ENCODE measurements around the gene SGPL1.
A peak's percentile ranks its signal among the peaks of the same experiment; 100 is the strongest.

The SGPL1 gene

GRCh38 chr10:70814126-70814525, 1.6 kb upstream of the SGPL1 start:
- no peak for DNase-seq

- DNase-seq, result peak; percentile 79
Observed at GRCh38 chr10:70816220-70816894, 609 bp downstream of the SGPL1 start.

- DNase-seq, result peak; percentile 5
Observed at GRCh38 chr10:70820976-70821750, 5.4 kb downstream of the SGPL1 start.

GRCh38 chr10:70822076-70822820, 6.5 kb downstream of the SGPL1 start:
- no peak for DNase-seq

GRCh38 chr10:70827086-70827757, 11.5 kb downstream of the SGPL1 start:
- no peak for DNase-seq

GRCh38 chr10:70828923-70829322, 13.2 kb downstream of the SGPL1 start:
- peak; percentile 8 for DNase-seq

GRCh38 chr10:70829543-70829942, 13.8 kb downstream of the SGPL1 start:
- DNase-seq, result no peak

- DNase-seq, result no peak
Observed at GRCh38 chr10:70830164-70830563, 14.4 kb downstream of the SGPL1 start.

GRCh38 chr10:70832221-70832620, 16.5 kb downstream of the SGPL1 start:
- DNase-seq, result no peak

GRCh38 chr10:70832852-70833528, 17.2 kb downstream of the SGPL1 start:
- DNase-seq, result no peak

GRCh38 chr10:70833601-70834000, 17.9 kb downstream of the SGPL1 start:
- no peak for DNase-seq

- no peak for DNase-seq
Observed at GRCh38 chr10:70834021-70834420, 18.3 kb downstream of the SGPL1 start.

- DNase-seq, result no peak
Observed at GRCh38 chr10:70834441-70835151, 18.8 kb downstream of the SGPL1 start.

- no peak for DNase-seq
Observed at GRCh38 chr10:70836319-70836718, 20.6 kb downstream of the SGPL1 start.

- no peak for DNase-seq
Observed at GRCh38 chr10:70837660-70838059, 21.9 kb downstream of the SGPL1 start.

GRCh38 chr10:70838270-70838805, 22.6 kb downstream of the SGPL1 start:
- no peak for DNase-seq

GRCh38 chr10:70840836-70841235, 25.1 kb downstream of the SGPL1 start:
- no peak for DNase-seq

- peak; percentile 38 for DNase-seq
Observed at GRCh38 chr10:70843333-70843732, 27.6 kb downstream of the SGPL1 start.

- peak; percentile 43 for DNase-seq
Observed at GRCh38 chr10:70843776-70844489, 28.2 kb downstream of the SGPL1 start.

GRCh38 chr10:70845256-70845655, 29.5 kb downstream of the SGPL1 start:
- DNase-seq, result no peak

GRCh38 chr10:70845816-70846215, 30.1 kb downstream of the SGPL1 start:
- DNase-seq, result no peak
